ENCODE measurements around the gene DUSP2.
A peak's percentile ranks its signal among the peaks of the same experiment; 100 is the strongest.
"Not testable (repeated sequence)": the region's sequence is repeated elsewhere in the genome, so short reads cannot be mapped to it uniquely, and the experiment has no call there.

The DUSP2 gene

GRCh38 chr2:96161898-96162297 is 16.7 kb upstream of the DUSP2 start:
- no peak for DNase-seq

GRCh38 chr2:96160366-96160765 is 15.1 kb upstream of the DUSP2 start:
- DNase-seq: not testable (repeated sequence)

GRCh38 chr2:96159084-96159830 is 14.0 kb upstream of the DUSP2 start:
- no peak for DNase-seq

- no peak for DNase-seq
Observed at GRCh38 chr2:96158554-96158940, 13.3 kb upstream of the DUSP2 start.

- no peak for DNase-seq
Observed at GRCh38 chr2:96157649-96158553, 12.7 kb upstream of the DUSP2 start.

- no peak for DNase-seq
Observed at GRCh38 chr2:96156926-96157648, 11.8 kb upstream of the DUSP2 start.

GRCh38 chr2:96156011-96156820 is 11.0 kb upstream of the DUSP2 start:
- DNase-seq: no peak

GRCh38 chr2:96154506-96155380 is 9.5 kb upstream of the DUSP2 start:
- no peak for DNase-seq

GRCh38 chr2:96153991-96154431 is 8.8 kb upstream of the DUSP2 start:
- DNase-seq: no peak

GRCh38 chr2:96153291-96153713 is 8.1 kb upstream of the DUSP2 start:
- DNase-seq: no peak

GRCh38 chr2:96152304-96153161 is 7.3 kb upstream of the DUSP2 start:
- DNase-seq: no peak

- DNase-seq: no peak
Observed at GRCh38 chr2:96151595-96152303, 6.5 kb upstream of the DUSP2 start.

- no peak for DNase-seq
Observed at GRCh38 chr2:96150791-96151594, 5.8 kb upstream of the DUSP2 start.

- no peak for DNase-seq
Observed at GRCh38 chr2:96150007-96150640, 4.9 kb upstream of the DUSP2 start.

- DNase-seq: peak; percentile 86
Observed at GRCh38 chr2:96148410-96149217, 3.4 kb upstream of the DUSP2 start.

- no peak for DNase-seq
Observed at GRCh38 chr2:96147593-96148201, 2.5 kb upstream of the DUSP2 start.

All from COR-L47 (cell line).